Uterus (tissue), 4 donors: Measurements from ENCODE around the gene UMODL1. TPM values are rescaled to one million over a fixed set of nuclear protein-coding genes. Genes with fewer than 3 reads are reported as not detected.

Experiments
- DNase-seq, 2 donors: peaks; one replicate each; pipeline ENCODE4 v3.0.0-alpha.2; 2019 to 2020
- H3K27ac ChIP-seq, 2 donors: fragments of 200-600 bp; sonication (generic); 1 replicate in 1 of 2; 2 replicates in 1 of 2; pipeline ENCODE4 v1.5.1; 2016 to 2018
- H3K27me3 ChIP-seq, 2 donors: fragments of 200-600 bp; sonication (generic); one replicate each; pipeline ENCODE4 v1.5.1; 2018 to 2019; ENCODE audit warnings: control low read depth in 1 of 2
- H3K36me3 ChIP-seq, 2 donors: fragments of 200-600 bp; sonication (generic); one replicate each; pipeline ENCODE4 v1.5.1; 2019; ENCODE audit warnings: control low read depth in 1 of 2
- H3K4me1 ChIP-seq, 2 donors: fragments of 200-600 bp; sonication (generic); one replicate each; pipeline ENCODE4 v1.5.1; 2018 to 2019; ENCODE audit warnings: control low read depth in 1 of 2
- H3K4me3 ChIP-seq, 2 donors: fragments of 200-600 bp; sonication (generic); 1 replicate in 1 of 2; 2 replicates in 1 of 2; pipeline ENCODE4 v1.5.1; 2018 to 2019; ENCODE audit warnings: mild to moderate bottlenecking in 1 of 2
- H3K9me3 ChIP-seq, 2 donors: fragments of 200-600 bp; sonication (generic); one replicate each; pipeline ENCODE4 v1.5.1; 2019; ENCODE audit warnings: control low read depth in 1 of 2
- POLR2A ChIP-seq, 2 donors: fragments of 450-650 bp; IDR thresholded peaks; one replicate each; pipeline ENCODE4 v1.6.1; 2016; ENCODE audit warnings: antibody characterized with exemption in 2 of 2, mild to moderate bottlenecking in 1 of 2, moderate library complexity in 1 of 2
- intact Hi-C: fragments of 100-400 bp; cut with DNase I; formaldehyde crosslinking; loops from one replicate; pipeline ENCODE4 v1.15.1; 2023; ENCODE audit warnings: low total_unique reads
- total RNA-seq, 4 donors: library from RNA; depleted of rRNA in 3 of 4; stranded (reverse); fragments of >200 nt in 3 of 4; gene quantifications; one replicate each; pipeline versions ENCODE4 v1.1.0 to v1.2.4, GENCODE V29; 2014 to 2023
- TF ChIP-seq, protein P1 (sequence below), 4 experiments: fragments of 200-600 bp in 2 of 4; fragments of 450-650 bp in 2 of 4; sonication (generic) in 2 of 4; IDR thresholded peaks; one replicate each; pipeline ENCODE4 v1.5.1; 2016 to 2019; ENCODE audit warnings: antibody characterized with exemption in 4 of 4, mild to moderate bottlenecking in 2 of 4, moderate library complexity in 1 of 4
- donor health status: DM: yes; HTN: yes; CAD: no.

Gene UMODL1
- total RNA-seq, 4 donors from 2014 or later: not detected

DNA sequence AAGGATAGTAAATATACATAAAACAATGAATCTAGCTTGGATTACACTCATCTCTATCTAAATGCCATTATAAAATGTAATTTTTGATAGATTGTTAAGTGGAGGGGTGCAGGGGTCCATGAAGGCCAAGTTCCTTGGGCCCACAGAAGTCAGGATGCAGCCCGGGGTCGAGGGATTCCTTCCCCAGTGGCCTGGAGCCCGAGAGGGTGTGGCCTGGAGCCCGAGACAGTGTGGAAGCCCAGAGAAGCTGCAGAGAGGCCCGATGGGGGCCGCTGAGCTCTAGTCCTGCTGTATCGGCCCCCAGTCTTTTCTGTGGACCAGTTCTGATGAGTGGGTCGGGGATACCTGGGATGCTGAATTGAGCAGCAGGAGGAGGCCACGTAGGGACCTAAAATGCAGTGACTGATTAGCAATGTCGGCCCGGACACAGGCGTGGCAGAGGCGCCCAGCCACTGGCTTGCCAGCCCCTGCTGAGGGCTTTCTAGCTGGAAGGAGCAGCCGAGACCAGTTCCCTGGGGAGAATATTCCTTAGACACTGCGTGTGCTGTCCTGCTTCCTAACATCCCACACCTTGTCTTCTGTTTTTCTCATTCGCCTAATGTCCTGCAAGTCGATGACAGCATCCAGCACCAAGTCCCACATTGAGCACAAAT lies 38.9 kb downstream of the UMODL1 start:
- H3K27ac ChIP-seq: no peak overlapping the region
- H3K9me3 ChIP-seq: no peaks in the 10 kb centered on the region
- no peaks in the 10 kb centered on the region for H3K4me1 ChIP-seq
- no peaks in the 10 kb centered on the region for H3K27me3 ChIP-seq
- H3K4me3 ChIP-seq: no peak overlapping the region
- TF ChIP-seq, protein P1, sequence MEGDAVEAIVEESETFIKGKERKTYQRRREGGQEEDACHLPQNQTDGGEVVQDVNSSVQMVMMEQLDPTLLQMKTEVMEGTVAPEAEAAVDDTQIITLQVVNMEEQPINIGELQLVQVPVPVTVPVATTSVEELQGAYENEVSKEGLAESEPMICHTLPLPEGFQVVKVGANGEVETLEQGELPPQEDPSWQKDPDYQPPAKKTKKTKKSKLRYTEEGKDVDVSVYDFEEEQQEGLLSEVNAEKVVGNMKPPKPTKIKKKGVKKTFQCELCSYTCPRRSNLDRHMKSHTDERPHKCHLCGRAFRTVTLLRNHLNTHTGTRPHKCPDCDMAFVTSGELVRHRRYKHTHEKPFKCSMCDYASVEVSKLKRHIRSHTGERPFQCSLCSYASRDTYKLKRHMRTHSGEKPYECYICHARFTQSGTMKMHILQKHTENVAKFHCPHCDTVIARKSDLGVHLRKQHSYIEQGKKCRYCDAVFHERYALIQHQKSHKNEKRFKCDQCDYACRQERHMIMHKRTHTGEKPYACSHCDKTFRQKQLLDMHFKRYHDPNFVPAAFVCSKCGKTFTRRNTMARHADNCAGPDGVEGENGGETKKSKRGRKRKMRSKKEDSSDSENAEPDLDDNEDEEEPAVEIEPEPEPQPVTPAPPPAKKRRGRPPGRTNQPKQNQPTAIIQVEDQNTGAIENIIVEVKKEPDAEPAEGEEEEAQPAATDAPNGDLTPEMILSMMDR (IDR thresholded peaks at IDR 0.05): no peak
- no peak for TF ChIP-seq POLR2A (IDR thresholded peaks at IDR 0.05)
- intact Hi-C loops: no loop called here
- DNase-seq: no peak
- H3K36me3 ChIP-seq: no peaks in the 10 kb centered on the region

DNA sequence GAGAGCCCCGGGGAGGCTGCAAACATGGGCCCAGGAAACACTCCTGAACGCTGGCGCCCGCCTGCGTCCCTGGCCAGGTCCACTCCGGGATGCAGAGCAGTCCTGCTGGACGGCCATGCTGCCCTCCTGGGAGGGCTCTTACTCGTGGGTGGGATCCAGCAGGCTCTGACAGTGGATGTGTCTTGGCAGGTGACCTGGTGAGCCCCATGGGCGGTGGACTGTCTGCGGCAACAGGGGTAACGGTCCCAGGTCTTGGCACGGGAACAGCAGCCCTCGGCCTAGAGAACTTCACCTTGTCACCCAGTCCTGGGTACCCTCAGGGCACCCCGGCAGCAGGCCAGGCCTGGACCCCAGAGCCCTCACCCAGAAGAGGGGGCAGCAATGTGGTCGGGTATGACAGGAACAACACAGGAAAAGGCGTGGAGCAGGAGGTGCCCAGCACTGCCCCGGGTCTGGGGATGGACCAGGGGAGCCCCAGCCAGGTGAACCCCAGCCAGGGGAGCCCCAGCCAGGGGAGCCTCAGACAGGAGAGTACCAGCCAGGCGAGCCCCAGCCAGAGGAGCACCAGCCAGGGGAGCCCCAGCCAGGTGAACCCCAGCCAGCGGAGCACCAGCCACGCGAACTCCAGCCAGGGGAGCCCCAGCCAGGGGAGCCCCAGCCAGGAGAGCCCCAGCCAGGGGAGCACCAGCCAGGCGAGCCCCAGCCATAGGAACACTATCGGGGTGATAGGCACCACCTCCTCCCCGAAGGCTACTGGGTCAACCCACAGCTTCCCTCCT lies 39.8 kb downstream of the UMODL1 start:
- TF ChIP-seq, protein P1 (IDR thresholded peaks at IDR 0.05): no peak
- TF ChIP-seq POLR2A (IDR thresholded peaks at IDR 0.05): no peak
- no peak for DNase-seq
- Histone ChIP-seq H3K27me3 (no peaks in the 10 kb centered on the region), H3K27ac (no peak overlapping the region), H3K36me3 (no peaks in the 10 kb centered on the region), H3K9me3 (no peaks in the 10 kb centered on the region), H3K4me3 (no peak overlapping the region), H3K4me1 (no peaks in the 10 kb centered on the region)
- intact Hi-C loops: no loop called here

DNA sequence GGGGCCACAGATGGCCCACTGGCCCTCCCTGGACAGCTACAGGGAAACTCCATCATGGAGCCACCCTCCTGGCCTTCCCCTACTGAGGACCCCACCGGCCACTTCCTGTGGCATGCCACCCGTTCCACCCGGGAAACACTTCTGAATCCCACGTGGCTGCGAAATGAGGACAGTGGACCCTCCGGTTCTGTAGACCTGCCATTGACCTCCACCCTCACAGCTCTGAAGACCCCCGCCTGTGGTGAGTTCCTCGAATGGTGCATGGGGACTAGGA lies 40.3 kb downstream of the UMODL1 start:
- TF ChIP-seq, protein P1 (IDR thresholded peaks at IDR 0.05): no peak
- TF ChIP-seq POLR2A (IDR thresholded peaks at IDR 0.05): no peak
- DNase-seq: no peak
- Histone ChIP-seq H3K4me1 (no peaks in the 10 kb centered on the region), H3K36me3 (no peaks in the 10 kb centered on the region), H3K27ac (no peak overlapping the region), H3K9me3 (no peaks in the 10 kb centered on the region), H3K4me3 (no peak overlapping the region), H3K27me3 (no peaks in the 10 kb centered on the region)
- intact Hi-C loops: no loop called here

DNA sequence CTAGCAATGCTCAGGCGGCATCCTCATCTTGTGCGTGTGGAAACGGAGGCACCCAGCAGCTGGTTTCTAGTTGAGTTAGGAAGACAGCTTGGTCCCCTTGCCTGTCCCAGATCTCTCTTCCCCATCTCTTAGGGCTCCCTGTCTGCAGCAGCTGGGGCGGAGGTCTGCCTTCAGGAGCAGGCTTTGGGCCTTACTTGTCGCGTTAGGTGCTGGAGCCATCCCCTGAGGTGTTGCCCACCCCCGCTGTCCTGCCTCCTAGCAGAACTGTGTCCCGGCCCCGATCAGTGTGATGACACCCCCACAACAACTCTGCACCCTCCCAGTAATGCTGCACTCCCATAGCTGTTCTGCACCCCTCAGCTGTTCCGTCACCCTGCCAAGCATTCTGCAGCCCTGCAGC lies 40.7 kb downstream of the UMODL1 start:
- Histone ChIP-seq H3K9me3 (no peaks in the 10 kb centered on the region), H3K4me1 (no peaks in the 10 kb centered on the region), H3K36me3 (no peaks in the 10 kb centered on the region), H3K4me3 (no peak overlapping the region), H3K27ac (no peak overlapping the region), H3K27me3 (no peaks in the 10 kb centered on the region)
- no peak for DNase-seq
- TF ChIP-seq, protein P1 (IDR thresholded peaks at IDR 0.05): no peak
- no peak for TF ChIP-seq POLR2A (IDR thresholded peaks at IDR 0.05)
- intact Hi-C loops: no loop called here

DNA sequence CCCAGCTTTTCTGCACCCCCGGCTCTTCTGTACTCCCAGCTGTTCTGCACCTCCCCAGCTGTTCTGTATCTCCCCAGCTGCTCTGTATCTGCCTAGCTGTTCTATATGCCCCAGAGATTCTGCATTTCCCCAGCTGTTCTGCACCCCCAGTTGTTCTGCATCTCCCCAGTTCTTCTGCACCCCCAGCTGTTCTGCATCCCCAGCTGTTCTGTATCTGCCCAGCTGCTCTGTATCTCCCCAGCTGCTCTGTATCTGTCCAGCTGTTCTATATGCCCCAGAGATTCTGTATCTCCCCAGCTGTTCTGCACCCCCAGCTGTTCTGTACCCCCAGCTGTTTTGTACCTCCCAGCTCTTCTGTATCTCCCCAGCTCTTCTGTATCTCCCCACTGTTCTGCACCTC lies 41.1 kb downstream of the UMODL1 start:
- no peak for DNase-seq
- no peaks in the 10 kb centered on the region for H3K9me3 ChIP-seq
- intact Hi-C loops: no loop called here
- no peaks in the 10 kb centered on the region for H3K36me3 ChIP-seq
- H3K4me3 ChIP-seq: no peak overlapping the region
- TF ChIP-seq POLR2A (IDR thresholded peaks at IDR 0.05): no peak
- TF ChIP-seq, protein P1 (IDR thresholded peaks at IDR 0.05): no peak
- no peaks in the 10 kb centered on the region for H3K4me1 ChIP-seq
- H3K27ac ChIP-seq: no peak overlapping the region
- no peaks in the 10 kb centered on the region for H3K27me3 ChIP-seq
